ENCODE data around the gene SUSD1.

Gene SUSD1

DNA sequence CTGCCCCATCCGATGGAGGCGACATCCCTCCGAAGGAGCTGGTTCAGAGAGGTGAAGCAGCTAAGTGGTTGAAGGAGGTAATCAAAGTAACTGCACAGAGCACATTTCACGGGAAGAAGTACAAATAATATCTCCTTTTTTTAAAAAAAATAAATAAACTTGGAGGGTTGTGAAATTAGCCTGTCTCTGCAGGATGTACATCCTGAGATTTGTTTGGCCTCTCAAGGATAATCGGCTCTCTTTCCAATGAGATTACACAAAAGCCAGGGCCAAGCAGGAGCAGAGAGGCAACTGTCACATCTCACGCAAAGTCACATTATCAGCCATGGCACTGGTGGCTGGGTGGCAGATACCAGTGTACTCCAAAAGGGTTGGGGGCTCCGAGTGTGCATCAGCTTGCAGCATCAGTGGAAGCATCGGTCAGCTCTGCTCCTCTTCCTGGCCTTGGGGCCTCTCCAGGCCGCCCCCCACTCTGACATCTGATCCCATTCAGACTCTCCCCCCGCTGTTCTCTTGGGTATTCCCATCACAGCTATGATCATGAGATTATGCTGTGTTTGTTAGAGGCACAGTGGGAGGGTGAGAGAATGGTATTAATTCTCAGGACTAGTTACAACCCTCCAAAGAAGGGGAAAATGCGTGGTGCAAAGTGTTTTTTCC is 168.6 kb downstream of the SUSD1 start:
- DNase-seq, result no peak

DNA sequence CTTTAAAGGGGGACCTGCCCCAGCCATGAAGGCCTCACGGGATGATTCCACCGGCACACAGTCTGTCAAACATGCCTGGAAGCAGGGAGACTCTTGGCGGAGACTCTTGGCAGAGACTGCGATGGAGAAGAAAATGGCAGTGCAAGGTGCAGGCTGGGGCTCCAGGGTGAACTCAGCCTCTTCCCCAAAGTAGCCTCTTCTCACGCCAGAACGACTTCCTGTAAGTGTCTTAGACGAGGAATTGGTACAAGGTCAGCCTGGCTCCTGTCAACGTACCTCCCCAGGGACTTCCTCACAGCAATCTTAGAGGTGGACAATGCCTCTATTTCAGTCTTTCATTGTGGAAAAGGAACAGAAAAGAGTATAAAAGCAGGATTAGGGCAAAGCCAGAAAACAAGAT is 169.2 kb downstream of the SUSD1 start:
- DNase-seq, result peak; percentile 9

DNA sequence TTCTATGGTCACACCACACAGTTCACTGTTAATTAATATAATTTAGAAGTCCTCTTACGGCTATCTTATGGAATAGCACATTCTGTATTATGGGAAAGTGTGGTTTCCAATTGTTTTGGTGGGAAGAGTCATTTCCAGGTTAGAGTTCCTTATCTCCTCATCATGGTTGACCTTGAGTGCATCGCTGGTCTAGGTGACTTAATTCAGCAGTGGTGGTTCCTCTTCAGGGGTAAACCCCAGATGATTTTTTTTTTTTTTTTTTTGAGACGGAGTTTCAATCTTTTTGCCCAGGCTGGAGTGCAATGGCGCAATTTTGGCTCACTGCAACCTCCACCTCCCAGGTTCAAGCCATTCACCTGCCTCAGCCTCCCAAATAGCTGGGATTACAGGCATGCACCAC is 171.6 kb downstream of the SUSD1 start:
- DNase-seq, result no peak

DNA sequence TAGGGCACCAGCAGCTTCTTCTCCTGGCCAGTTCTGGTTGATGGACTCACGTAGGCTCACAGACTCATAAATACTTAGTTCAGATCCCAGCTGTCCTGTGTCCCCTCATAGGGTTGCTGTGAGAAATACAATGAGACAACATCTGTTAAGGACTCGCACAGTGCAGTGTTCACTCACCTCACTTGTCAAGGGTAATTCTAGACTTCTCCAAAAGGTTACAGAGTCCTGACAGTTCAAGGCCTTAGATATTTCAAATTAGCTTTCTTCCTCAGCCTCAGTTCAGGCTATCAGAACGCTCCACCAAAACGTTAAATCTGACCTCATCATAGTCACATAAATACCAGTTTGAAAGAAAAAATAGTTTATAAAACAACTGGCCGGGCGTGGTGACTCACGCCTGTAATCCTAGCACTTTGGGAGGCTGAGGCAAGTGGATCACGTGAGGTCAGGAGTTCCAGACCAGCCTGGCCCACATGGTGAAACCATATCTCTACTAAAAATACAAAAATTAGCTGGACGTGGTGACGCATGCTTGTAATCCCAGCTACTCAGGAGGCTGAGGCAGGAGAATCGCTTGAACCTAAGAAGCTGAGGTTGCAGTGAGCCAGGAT is 172.1 kb downstream of the SUSD1 start:
- no peak for DNase-seq

DNA sequence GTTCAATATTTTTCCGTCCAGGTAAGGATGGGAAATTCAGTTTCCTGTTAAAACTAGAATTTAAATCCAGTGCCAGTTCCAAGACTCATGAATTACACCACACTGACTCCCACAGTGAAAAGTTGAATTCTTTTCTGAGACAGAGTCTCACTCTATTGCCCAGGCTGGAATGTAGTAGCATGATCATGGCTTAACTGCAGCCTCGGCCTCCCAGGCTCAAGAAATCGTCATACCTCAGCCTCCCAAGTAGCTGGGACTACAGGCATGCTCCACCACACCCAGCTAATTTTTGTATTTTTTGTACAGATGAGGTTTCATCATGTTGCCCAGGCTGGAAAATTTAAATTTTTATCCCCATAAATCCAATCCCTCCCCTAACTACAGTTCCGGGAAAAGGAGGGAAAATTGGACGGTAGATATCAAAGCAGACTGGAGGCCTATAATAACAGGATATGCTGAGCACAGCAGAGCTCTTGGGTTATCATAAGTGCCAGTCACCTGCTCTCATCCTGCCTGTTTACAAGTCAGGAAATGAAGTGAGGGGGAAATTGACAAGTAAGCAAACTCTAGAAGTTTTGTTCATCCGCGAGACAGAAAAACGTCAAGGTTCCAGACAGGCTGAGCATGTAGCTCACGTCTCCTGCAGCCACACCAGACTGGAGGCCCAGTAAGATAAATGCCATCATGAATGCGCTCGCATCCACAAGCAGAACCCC is 172.8 kb downstream of the SUSD1 start:
- no peak for DNase-seq

DNA sequence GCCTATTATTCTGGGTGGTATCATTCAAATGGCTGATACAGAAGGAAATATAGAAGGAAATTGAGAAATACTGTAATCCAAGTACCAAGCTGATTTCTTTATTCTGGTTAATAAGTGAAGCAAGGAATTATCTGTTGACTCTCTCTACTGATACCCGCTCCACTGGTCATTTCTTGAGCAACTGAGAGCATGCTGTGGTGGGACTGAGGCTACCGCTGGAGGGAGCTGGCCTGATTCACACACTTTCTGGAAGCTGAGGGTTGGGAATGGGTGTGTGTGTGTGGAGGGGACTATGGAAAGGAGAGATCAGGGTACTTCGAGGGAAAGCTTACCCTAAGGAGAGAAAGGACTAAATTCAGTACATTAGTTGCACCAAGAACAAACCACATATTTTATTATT is 174.4 kb downstream of the SUSD1 start:
- no peak for DNase-seq

DNA sequence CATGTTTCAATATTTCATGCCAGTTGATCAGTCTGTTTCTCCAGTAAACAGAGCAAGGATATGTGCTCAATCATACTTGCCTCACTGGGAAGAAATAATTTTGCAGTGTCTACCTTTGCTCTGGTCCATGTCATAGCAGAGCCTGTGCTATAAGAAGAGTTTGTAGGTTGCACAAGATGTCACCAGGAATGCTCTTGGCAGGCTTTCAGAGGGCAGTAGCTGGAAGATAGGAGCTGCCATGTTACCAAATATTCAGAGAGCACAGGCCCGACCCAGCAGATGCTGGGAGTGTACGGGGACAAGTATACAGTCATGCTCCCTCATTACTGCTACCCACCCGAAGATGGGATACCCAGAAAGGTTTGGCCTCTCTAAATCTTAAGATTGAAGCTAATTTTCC is 175.8 kb downstream of the SUSD1 start:
- no peak for DNase-seq

DNA sequence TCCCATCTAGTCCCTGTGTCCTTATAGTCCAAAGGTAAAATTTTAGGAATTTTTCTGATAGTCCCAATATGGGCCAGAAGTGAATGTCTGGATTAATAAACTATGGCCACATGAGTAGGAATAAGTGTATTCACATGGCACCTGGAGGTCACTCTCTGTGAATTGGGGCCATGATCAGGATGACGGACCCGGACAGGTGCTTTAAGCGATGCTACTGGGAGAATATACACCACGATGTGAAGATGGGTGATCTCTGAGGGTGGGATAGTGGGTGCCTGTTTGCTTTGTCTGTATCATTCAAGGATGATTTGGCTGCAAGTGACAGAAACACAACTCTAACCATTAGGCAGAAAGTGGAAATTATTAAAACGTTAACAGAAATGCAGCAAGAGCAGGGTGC is 177.3 kb downstream of the SUSD1 start:
- no peak for DNase-seq

DNA sequence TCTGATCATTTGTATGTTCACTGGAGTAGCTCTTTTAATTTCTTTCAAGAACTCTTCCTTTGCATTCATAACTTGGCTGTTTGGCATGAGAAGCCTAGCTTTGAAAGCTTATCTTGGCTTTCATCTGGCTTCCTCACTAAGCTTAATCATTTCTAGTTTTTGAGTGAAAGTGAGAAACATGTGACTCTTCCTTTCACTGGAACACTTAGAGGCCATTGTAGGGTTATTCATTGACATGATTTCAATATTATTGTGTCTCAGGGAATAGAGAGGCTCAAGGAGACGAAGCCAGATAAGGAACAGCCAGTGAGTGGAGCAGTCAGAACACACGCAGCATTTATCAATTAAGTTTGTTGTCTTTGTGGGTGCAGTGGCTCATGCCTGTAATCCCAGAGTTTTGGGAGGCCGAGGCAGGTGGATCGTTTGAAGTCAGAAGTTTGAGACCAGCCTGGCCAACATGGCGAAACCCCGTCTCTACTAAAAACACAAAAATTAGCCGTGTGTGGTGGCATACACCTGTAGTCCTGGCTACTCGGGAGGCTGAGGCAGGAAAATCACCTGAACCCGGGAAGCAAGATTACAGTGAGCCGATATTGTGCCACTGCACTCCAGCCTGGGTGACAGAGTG is 180.2 kb downstream of the SUSD1 start:
- DNase-seq, result no peak

DNA sequence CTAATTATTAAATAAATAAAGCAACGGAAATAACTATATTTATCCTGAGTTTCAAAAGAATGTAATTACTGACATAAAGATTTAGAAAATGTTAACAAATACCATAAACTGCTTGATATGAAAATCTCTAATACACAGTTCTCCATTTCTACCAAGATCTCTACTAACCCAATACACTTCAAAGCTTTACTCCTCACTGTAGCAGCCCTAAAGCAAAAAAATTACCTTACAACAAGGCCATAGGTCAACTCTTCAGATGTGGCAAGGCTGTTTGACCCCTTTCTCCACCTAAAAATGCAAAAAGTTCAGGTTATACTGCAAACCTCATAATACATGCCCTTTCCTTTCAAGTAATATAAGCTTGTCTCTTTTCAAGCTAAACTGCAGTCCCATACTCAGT is 181.8 kb downstream of the SUSD1 start:
- DNase-seq, result no peak

DNA sequence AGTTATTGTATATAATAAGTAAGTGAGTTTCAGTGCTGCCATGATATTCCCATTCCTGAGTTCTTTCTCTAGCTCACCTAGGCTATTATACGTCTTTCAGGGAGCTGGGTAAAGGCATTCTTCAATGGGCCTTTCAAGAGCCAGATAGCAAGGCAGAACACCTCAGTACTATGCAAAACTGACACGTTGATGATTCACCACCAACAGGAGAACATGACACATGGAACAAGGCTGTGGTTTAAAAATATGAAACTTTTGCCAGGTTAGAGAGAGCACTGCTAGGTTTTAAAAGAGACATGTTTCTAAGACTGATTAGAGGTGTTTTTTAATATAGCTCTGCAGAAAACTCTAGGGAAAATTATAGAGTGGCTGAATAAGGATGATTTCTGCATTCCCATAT is 182.6 kb downstream of the SUSD1 start:
- DNase-seq, result no peak

DNA sequence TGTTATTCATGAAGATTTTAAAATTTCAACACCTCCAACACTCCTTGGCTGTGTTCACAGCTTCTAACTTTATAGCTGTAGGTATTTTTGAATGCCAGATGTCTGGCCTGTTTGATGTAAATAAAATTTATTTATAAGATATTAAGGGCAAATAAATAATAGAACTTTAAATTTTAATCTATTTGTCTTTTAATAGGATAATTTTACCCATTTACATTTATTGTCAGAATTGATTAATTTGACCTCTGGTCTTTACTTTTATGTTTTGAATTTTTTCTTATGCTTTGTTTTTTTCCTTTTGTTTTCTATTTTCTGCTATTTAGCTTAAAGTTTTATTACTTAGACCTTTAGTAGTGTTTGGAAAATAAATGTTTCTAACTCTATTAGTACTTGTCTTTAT is 183.9 kb downstream of the SUSD1 start:
- no peak for DNase-seq

Data from DMS79 treated with DMSO at 0.1 percent for 48 hours (cell line).